AG04450 (cell line): ENCODE data around the gene RSPO4. TPM values are rescaled to one million over a fixed set of nuclear protein-coding genes. Genes with fewer than 3 reads are reported as not detected.

ENCODE experiments used
- CTCF ChIA-PET: fragments of 300-600, 350-600 bp; formaldehyde crosslinking; extraction: SDS; loops from one replicate; lab custom pipeline; 2022; ENCODE audit warnings: antibody characterized with exemption, inconsistent platforms; lab: Charles Lee
- POLR2A ChIA-PET: fragments of 350-600 bp; formaldehyde crosslinking; extraction: SDS; loops from one replicate; lab custom pipeline; 2021; ENCODE audit warnings: antibody characterized with exemption, inconsistent platforms; lab: Yijun Ruan, JAX
- DNase-seq: peaks from one replicate; pipeline ENCODE4 v3.0.0-alpha.2; 2011; ENCODE audit warnings: low read depth, low spot score
- H3K27ac ChIP-seq: one replicate; pipeline ENCODE4 v1.5.1; 2012; ENCODE audit warnings: low read depth, low read length, control low read depth
- H3K27me3 ChIP-seq: one replicate; pipeline ENCODE4 v1.6.0; 2012; ENCODE audit warnings: low read length; ENCODE audit not compliant: control insufficient read depth, insufficient read depth
- H3K4me3 ChIP-seq: 2 replicates; pipeline ENCODE4 v1.5.1; 2011; ENCODE audit warnings: mild to moderate bottlenecking, low read depth, low read length, control low read depth
- H3K9me3 ChIP-seq: 2 replicates; pipeline ENCODE4 v1.5.1; 2012; ENCODE audit warnings: low read length; ENCODE audit not compliant: control insufficient read depth, insufficient read depth
- CTCF ChIP-seq: IDR thresholded peaks from 2 replicates; pipeline ENCODE4 v1.5.1; 2011; ENCODE audit warnings: low read depth, low read length, control low read depth, inconsistent platforms
- polyA plus RNA-seq: library from polyadenylated mRNA; depleted of rRNA; stranded (reverse); fragments of >200 nt; gene quantifications from 2 replicates; pipeline ENCODE4 v1.2.3, GENCODE V29; 2011

The RSPO4 gene
- polyA plus RNA-seq, 1 experiment = not detected

GRCh38 chr20:946826-947225, 55.3 kb downstream of the RSPO4 start:
- no peak overlapping the region for H3K4me3 ChIP-seq
- ChIA-PET POLR2A (no interaction called here), CTCF (no interaction called here)
- H3K27me3 ChIP-seq = no peaks in the 10 kb centered on the region
- no peak for TF ChIP-seq CTCF
- no peak overlapping the region for H3K27ac ChIP-seq
- H3K9me3 ChIP-seq = no peaks in the 10 kb centered on the region
- DNase-seq = no peak

DNA sequence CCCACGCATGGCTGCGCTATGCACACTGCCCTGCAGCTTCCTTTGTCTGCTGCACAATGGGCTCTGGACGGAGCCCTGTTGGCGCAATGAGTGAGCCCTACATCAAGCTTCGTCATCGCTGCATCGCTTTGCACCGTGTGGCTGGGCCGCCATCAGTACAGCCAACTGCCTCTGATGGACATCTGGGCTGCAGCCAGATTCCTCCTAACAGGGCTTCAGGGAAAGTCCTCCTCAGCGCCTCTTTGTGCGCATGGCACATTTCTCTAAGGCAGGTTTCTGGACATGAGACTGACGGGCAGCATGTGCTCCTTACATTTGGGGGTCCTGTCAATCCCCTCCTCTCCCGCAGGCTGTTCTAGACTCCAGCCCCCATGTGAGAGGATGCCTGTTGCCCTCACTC, 56.3 kb downstream of the RSPO4 start:
- POLR2A ChIA-PET = no interaction called here
- H3K27ac ChIP-seq = no peak overlapping the region
- no peak for DNase-seq
- no peaks in the 10 kb centered on the region for H3K9me3 ChIP-seq
- no peaks in the 10 kb centered on the region for H3K27me3 ChIP-seq
- TF ChIP-seq CTCF = no peak
- CTCF ChIA-PET = no interaction called here
- H3K4me3 ChIP-seq = no peak overlapping the region

DNA sequence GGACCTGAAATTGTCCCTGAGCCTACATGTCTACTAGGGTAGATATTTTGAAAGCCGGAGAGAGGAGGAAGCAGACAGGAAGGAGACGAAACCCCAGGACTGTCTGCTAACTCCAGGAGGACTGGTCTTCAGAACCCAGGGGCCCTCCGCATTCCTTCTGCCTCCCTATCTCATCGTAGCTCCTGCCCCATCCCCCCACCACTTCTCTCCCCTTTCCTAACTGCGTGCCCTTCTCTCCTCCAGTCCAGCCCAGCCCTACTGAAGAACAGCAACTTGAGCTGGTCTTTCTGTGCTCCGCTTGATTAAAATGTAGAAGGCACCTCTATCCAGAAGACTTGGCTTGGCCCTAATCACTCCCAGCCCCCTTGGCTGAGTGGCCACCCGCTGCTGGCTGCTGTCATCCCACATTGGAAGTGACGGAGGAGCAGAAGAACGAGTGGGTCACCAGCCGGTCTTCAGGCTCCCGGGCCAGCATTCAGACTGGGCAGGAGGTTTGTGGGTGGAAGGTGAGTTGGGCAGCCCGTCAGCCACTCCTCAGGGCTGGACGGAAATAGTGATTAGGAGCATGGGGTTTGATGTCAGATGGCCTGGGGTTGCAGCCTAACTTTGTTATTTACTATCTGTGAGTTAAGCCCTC, 57.2 kb downstream of the RSPO4 start:
- H3K27ac ChIP-seq = no peak overlapping the region
- CTCF ChIA-PET = no interaction called here

GRCh38 chr20:944148-944547, 58.0 kb downstream of the RSPO4 start:
- Histone ChIP-seq H3K9me3 (no peaks in the 10 kb centered on the region), H3K27ac (no peak overlapping the region), H3K27me3 (no peaks in the 10 kb centered on the region), H3K4me3 (no peak overlapping the region)
- ChIA-PET CTCF (no interaction called here), POLR2A (no interaction called here)
- no peak for DNase-seq
- no peak for TF ChIP-seq CTCF

More for the DNA sequence above, 57.2 kb downstream of the RSPO4 start:
- Histone ChIP-seq H3K9me3 (no peaks in the 10 kb centered on the region), H3K4me3 (no peak overlapping the region), H3K27me3 (no peaks in the 10 kb centered on the region)
- no peak for DNase-seq
- POLR2A ChIA-PET = no interaction called here
- TF ChIP-seq CTCF = no peak

DNA sequence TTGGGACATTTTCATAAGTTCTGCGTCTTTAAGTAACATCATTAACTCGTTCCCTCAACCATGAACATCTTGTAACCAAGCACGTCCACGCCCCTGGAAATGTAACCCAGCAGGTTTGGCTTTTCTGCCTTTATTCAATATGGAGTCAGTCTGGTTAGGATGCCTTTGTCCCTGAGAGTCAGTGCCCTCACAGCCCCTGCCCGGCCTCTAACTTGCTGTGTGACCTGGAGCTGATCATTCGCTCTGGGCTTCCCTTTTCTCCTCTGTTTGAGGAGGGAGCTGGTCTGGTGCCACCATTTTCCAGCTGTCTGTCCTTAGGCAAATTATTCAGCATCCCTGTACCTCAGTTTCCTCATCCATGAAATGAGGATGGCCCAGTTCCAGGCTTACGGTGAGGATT, 59.5 kb downstream of the RSPO4 start:
- H3K27ac ChIP-seq = no peak overlapping the region
- DNase-seq = no peak
- no peak overlapping the region for H3K4me3 ChIP-seq
- ChIA-PET CTCF (no interaction called here), POLR2A (no interaction called here)
- H3K9me3 ChIP-seq = no peaks in the 10 kb centered on the region
- no peaks in the 10 kb centered on the region for H3K27me3 ChIP-seq
- no peak for TF ChIP-seq CTCF
